Cerebellar cortex (tissue), 1 donor: Measurements from ENCODE around the gene RESF1.
"Not testable (repeated sequence)": the region's sequence is repeated elsewhere in the genome, so short reads cannot be mapped to it uniquely, and the experiment has no call there.

Experiments
- DNase-seq: peaks from one replicate; pipeline ENCODE4 v3.0.0-alpha.2; 2015; ENCODE audit warnings: low spot score

The RESF1 gene, protein sequence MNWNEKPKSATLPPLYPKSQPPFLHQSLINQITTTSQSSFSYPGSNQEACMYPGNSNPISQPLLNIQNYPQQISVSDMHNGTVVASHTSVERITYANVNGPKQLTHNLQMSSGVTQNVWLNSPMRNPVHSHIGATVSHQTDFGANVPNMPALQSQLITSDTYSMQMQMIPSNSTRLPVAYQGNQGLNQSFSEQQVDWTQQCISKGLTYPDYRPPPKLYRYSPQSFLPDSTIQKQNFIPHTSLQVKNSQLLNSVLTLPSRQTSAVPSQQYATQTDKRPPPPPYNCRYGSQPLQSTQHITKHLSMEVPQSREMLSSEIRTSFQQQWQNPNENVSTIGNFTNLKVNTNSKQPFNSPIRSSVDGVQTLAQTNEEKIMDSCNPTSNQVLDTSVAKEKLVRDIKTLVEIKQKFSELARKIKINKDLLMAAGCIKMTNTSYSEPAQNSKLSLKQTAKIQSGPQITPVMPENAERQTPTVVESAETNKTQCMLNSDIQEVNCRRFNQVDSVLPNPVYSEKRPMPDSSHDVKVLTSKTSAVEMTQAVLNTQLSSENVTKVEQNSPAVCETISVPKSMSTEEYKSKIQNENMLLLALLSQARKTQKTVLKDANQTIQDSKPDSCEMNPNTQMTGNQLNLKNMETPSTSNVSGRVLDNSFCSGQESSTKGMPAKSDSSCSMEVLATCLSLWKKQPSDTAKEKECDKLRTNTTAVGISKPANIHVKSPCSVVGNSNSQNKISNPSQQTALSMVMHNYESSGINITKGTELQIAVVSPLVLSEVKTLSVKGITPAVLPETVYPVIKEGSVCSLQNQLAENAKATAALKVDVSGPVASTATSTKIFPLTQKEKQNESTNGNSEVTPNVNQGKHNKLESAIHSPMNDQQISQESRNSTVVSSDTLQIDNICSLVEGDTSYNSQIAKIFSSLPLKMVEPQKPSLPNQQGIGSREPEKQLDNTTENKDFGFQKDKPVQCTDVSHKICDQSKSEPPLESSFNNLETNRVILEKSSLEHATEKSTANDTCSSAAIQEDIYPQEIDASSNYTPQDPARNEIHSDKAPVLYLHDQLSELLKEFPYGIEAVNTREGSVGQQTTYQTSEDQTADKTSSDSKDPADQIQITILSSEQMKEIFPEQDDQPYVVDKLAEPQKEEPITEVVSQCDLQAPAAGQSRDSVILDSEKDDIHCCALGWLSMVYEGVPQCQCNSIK (N-terminal part only)

DNA sequence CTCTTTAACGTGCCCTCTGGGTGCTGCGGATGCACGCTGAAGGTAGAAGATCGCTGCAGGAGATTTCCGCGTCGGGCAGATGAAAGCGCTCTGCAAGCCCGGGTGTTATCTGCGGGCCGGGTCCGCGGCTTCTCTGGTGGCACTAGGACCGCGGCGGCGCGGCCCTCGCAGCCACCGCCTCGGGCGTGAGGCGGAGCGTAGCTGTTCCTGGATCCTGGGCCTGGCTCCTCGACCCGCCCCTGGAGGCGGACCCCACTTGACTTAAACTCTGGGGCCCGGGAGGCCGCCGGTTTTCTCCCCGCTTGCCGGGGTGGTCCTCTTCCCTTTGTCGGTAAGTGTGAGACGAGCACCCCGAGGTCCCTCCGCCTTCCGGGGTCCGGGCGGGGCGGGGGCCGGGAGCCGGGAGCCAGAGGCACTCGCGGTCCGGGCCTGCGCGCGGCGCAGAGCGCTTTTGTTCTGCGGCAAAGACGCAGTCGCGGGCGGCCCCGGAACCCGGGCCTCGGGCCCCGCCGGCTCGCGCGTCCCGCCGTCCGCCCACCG lies at the start of gene RESF1:
TSS of gene RESF1 (plus strand) at position 255 of the 540 bp plus-strand sequence. CDS start 21,541 bp downstream, outside the sequence.
- DNase-seq, result peak; percentile 88

GRCh38 chr12:31914927-31915326 lies 44.3 kb upstream of the RESF1 start:
- DNase-seq, result no peak

DNA sequence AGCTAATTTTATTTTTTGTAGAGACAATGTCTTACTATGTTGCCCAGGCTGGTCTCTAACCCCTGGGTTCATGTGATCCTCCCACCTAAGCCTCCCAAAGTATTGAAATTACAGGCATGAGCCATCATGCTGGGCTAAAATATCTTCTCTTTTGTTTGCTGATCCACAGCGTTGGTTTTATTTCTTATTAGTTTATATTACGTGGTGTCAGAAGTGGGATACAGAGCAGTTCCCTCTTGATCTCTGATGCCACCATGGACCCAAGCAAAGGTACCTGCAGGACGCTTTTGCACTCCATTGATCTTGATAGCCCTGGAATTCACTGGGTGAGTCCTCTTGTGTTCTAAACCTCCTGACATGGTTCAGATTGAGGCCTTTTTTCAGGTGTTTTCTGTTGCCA lies 43.8 kb upstream of the RESF1 start:
- DNase-seq, result no peak

DNA sequence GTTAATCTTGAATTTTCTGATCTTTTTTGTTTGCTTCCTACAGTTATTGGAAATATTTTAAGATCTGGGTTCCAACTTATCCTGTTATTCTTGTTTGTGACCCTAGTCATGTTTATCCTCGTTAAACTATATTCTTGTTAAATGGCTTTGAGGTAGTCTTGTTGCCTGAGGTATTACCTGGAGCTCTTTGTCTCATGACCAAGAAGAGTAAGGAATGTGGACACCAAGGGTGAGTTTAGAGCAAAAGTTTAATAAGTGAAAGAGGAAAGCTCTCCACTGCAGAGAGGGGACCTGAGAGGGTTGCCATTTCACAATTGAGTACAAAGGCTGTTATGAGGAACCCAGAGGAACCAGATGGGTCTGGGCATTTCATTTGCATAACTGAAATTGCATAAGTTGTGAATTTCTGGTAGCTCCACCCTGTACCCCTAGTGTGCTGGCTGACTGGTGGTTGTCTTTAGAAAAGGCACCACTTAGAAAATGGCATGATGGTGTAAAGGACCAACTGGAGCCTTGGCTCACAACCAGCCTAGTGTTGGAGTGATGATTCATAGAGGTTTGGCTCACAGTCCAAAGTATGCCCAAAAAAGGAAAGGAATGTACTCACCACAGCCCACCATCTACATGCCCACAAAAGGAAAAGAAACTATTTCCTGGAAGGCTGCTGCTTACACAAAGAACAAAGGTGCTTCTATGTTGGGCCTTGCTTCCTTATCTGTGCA lies 36.7 kb upstream of the RESF1 start:
- DNase-seq, result no peak

GRCh38 chr12:31923063-31923412 lies 36.2 kb upstream of the RESF1 start:
- DNase-seq, result no peak

DNA sequence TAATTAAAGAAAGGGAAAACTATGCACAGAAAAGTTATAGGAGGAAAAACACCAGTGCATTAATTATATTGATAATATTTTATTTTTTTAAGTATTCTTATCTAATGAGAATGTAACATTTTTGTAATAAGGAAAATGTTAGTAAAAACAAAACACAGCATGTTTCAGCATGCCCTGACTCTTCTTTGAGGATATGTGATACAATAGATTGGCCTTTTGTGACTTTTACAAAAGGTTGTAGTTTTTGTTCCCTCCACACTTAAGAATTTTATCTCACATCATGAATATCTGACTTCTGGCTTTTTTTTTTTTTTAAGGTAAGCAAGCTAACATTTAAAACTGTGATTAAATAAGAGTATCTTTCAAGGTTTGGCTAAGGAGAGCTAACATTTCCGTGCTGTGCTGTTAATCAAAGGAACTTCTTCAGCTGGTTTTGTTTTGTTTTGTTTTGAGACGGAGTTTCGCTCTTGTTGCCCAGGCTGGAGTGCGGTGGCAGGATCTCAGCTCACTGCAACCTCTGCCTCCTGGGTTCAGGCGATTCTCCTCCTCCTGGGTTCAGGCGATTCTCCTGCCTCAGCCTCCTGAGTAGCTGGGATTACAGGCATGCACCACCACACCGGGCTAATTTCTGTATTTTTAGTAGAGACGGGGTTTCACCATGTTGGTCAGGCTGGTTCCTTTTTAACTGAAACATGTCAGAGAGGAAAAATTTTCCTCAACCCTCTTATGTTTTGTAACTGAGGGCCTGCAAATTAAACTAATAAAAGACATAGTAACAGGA lies 30.8 kb upstream of the RESF1 start:
- DNase-seq, result no peak

- DNase-seq, result no peak
Observed at GRCh38 chr12:31929027-31929526, 30.1 kb upstream of the RESF1 start.

DNA sequence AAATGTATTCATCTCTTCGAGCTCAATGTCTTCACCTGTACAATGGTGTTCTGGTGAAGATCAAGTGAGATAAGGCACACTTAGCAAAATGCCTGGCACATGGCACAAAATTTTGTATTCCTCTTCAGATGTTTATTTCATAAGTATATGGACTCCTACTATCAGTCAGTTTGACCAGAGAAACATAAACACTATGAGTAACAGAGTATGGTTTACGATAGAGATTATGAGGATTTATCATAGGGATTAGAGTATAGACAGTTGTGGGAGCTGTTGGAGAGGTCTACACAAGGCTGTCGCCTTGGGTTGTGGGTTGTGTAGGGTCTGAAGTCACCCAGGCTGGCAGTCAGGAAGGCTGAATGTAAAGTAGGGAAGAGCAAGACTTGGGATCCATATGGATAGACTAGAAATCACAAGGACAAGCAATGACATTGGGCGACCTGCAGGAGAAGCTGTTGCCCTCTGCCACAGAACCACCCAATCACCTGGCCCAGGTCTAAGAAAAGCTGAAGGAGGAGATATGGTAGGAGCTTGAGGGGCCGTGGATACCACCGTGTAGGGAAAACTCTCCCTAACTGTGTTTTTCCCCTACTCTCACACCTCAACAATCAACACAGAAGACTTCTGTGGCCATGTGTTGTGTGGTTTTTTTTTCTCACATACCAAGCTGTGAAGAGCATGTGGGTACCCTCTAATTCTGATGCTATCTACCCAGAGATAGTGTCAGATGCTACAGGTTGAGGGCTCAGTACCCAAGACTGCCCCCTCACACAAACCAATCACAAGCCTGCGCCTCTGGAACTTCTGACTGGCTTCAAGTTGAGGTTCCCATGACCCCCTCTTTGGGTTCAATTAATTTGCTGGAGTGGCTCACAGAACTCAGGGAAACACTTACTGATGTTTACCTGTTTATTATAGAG lies 27.2 kb upstream of the RESF1 start:
- DNase-seq, result no peak

DNA sequence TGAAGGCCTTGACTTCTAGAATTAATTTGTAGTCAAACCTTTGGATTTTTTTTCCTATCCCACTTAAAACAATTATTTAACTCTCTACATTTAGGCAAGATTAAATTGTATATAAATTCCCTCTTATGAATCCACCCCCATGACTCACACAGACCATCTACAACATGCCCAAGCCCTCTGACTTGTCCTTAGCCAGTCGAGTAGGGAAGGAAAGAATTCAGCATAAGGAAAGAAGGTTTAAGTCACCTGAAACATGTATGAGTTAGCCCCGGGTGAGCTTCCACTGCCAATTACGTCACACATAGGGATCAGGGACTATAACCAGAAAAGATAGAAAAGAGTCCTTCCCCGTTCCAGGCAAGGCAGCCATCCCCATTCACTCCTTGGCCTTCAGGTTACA lies 14.9 kb upstream of the RESF1 start:
- DNase-seq, result no peak

- no peak for DNase-seq
Observed at GRCh38 chr12:31947971-31948370, 11.2 kb upstream of the RESF1 start.

DNA sequence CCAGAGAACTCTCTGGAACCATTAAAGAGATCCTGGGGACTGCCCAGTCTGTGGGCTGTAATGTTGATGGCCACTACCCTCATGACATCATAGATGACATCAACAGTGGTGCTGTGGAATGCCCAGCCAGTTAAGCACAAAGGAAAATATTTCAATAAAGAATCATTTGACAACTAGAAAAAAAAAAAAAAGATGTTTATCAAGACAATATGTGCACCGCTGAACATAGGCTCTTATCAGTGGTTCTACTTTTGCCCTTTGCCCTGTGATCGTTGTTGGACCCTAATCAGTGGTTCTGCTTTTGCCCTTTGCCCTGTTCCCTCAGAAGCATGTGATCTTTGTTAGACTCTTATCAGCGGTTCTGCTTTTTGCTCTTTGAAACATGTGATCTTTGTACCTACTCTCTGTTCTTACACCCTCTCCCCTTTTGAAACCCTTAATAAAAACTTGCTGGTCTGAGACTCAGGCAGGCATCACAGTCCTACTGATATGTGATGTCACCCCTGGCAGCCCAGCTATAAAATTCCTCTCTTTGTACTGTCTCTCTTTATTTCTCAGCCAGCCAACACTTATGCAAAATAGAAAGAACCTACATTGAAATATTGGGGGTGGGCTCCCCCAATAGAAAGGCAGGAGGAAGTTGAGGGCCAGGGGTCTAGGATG lies 10.4 kb upstream of the RESF1 start:
- DNase-seq, result not testable (repeated sequence)

GRCh38 chr12:31950088-31950487 lies 9.1 kb upstream of the RESF1 start:
- DNase-seq, result no peak

DNA sequence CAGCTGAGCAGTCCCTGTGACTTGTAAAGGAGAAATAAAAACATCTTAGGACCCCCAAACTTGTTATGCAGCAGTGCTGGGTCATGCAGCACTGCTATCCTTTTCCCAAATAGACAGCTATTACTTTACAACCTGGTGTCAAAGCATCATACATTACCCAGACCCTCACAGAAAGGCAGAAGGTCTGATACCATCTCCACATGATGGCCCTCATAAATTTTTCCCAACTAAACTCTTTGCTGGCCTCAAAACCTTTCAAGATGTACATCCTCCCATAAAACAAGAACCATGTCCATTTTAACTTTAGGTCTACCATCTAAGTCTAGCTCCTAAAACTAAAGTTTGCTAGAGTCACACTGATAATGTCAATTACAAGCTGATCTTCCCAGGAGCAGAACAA lies 8.7 kb upstream of the RESF1 start:
- no peak for DNase-seq

DNA sequence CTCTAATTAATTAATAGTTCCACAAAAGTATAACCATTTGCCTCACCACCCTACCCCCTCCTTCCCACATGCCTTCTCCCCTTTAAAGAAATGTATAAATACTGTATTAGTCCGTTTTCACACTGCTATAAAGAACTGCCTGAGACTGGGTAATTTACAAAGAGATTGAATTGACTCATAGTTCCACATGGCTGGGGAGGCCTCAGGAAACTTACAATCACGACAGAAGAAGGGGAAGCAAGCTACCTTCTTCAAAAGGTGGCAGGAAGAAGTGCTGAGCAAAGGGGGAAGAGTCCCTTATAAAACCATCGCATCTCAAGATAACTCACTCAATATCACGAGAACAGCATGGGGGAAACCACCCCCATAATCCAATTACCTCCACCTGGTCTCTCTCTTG lies 8.2 kb upstream of the RESF1 start:
- no peak for DNase-seq

DNA sequence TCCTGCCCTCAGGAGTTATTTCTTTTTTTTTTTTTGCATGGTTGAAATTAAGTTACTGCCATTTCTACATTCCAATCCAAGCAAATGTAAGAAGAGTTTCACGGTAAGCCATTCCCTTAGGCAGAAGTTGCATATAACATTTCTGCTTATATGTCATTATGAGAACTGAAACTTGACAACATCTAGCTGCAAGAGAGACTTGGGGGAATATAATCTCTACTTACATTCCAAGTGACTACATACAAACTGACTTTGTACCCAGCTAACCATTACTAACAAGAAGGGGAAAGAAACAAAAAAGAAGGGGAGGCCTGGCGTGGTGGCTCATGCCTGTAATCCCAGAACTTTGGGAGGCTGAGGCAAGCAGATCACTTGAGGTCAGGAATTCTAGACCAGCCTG lies 7.3 kb upstream of the RESF1 start:
- no peak for DNase-seq

GRCh38 chr12:31952418-31952817 lies 6.8 kb upstream of the RESF1 start:
- DNase-seq, result no peak

DNA sequence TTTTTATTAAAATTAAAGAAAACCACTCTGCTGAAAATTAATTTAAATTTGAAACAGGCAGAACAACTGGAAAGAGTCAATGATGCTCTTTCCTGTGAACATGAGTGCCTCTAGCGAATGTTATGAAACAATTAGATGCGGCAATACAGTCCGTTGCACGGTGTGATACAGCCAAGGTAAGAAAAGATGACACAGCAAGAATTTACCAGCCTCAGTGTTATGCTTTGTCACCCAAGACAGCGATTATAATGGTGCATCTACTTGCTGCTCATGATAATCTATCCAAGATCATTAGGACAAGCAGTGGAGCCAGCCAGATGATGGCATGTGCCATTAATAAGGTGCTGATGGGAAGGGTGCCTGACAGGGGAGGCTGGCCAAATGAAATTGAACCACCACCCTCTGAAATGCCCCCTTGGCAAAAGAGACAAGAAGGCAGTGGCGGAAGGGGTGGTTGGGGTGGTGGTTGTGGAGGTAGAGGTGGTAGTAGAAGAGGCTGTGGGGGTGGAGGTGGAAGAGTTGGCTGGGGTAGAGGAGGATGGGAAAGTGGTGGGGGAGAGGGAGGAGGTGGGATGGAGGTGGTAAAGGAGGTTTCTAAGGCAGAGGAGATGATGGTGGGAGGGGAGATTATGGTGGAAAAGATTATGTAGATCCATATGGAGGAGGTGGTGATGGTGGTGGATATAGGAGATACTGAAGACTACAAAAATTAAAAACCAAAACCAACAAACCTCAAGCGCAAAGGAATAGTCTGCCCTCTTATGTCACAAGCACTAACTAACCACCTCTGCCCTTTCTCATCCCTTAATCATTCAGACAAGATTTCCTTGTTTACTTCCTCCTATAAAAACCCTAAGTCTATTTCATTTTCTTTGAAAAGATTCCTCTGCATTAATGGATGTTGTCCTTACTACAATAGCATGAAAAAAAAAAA lies 4.0 kb upstream of the RESF1 start:
- no peak for DNase-seq
